Activated CD8-positive, alpha-beta memory T cell treated with anti-CD3 and anti-CD28 coated beads, Interleukin-2, amount 50 U/mL, for 24 hours (primary cell): ENCODE measurements around the gene IL17F.
A peak's percentile ranks its signal among the peaks of the same experiment; 100 is the strongest.

Experiments
- DNase-seq: peaks from one replicate; pipeline ENCODE4 v3.0.0-alpha.2; 2020; ENCODE audit errors: extremely low read depth

The IL17F gene

GRCh38 chr6:52244400-52244799 is at the start of gene IL17F:
Gene IL17F (minus strand): TSS chr6:52244500. CDS start chr6:52244429, 71 bp downstream.
- DNase-seq = no peak

- DNase-seq = no peak
These were observed 48.8 kb upstream of the IL17F start for GRCh38 chr6:52293067-52293466.

- DNase-seq = no peak
These were observed 44.5 kb upstream of the IL17F start for GRCh38 chr6:52288841-52289240.

- no peak for DNase-seq
These were observed 43.9 kb upstream of the IL17F start for GRCh38 chr6:52288216-52288615.

GRCh38 chr6:52286798-52287432 is 42.6 kb upstream of the IL17F start:
- DNase-seq = peak; percentile 23

- DNase-seq = no peak
These were observed 41.1 kb upstream of the IL17F start for GRCh38 chr6:52285177-52286068.

GRCh38 chr6:52284460-52285176 is 40.3 kb upstream of the IL17F start, which contains the start of gene MCM3:
Gene MCM3 (minus strand): TSS chr6:52284742. CDS start chr6:52284674, 68 bp downstream.
- peak; percentile 92 for DNase-seq

- peak; percentile 49 for DNase-seq
These were observed 39.8 kb upstream of the IL17F start for GRCh38 chr6:52284131-52284459.

GRCh38 chr6:52283111-52283510 is 38.8 kb upstream of the IL17F start:
- DNase-seq = no peak

GRCh38 chr6:52276130-52276529 is 31.8 kb upstream of the IL17F start:
- DNase-seq = no peak

GRCh38 chr6:52271852-52272460 is 27.7 kb upstream of the IL17F start:
- no peak for DNase-seq

- peak; percentile 53 for DNase-seq
These were observed 19.6 kb upstream of the IL17F start for GRCh38 chr6:52263709-52264540.

GRCh38 chr6:52262620-52263344 is 18.5 kb upstream of the IL17F start:
- no peak for DNase-seq

GRCh38 chr6:52261229-52261628 is 16.9 kb upstream of the IL17F start:
- no peak for DNase-seq

- DNase-seq = no peak
These were observed 16.3 kb upstream of the IL17F start for GRCh38 chr6:52260634-52261033.

- no peak for DNase-seq
These were observed 11.1 kb upstream of the IL17F start for GRCh38 chr6:52255434-52255833.

GRCh38 chr6:52254731-52255378 is 10.6 kb upstream of the IL17F start:
- no peak for DNase-seq

- no peak for DNase-seq
These were observed 9.2 kb upstream of the IL17F start for GRCh38 chr6:52253494-52253893.

- DNase-seq = no peak
These were observed 6.8 kb upstream of the IL17F start for GRCh38 chr6:52251113-52251512.

- DNase-seq = no peak
These were observed 4.8 kb upstream of the IL17F start for GRCh38 chr6:52249078-52249477.
